ENCODE results near the gene FRMD3.
A peak's percentile ranks its signal among the peaks of the same experiment; 100 is the strongest.

The FRMD3 gene

GRCh38 chr9:83538172-83538889 is at the start of gene FRMD3:
TSS of gene FRMD3 (minus strand) at chr9:83538401. CDS start at chr9:83538231, 170 bp downstream.
- Histone ChIP-seq H3K4me1 (ENCODE audit: control insufficient read depth, insufficient read depth, low read length) (peaks cover 6% of the 10 kb centered on the region), H3K27me3 (ENCODE audit: control insufficient read depth, insufficient read depth, low read length) (peaks cover 30% of the 10 kb centered on the region), H3K36me3 (ENCODE audit: control insufficient read depth, insufficient read depth, low read length) (no peaks in the 10 kb centered on the region), H3K9me3 (ENCODE audit: control insufficient read depth, low read length) (no peaks in the 10 kb centered on the region), H3K9ac (ENCODE audit: low read length) (peak within 1 kb of the TSS; percentile 26), H3K4me3 (ENCODE audit: low read length) (peak within 1 kb of the TSS; percentile 34)

- H3K27me3 ChIP-seq (ENCODE audit: control insufficient read depth, insufficient read depth, low read length): no peaks in the 10 kb centered on the region
- no peaks in the 10 kb centered on the region for H3K4me1 ChIP-seq (ENCODE audit: control insufficient read depth, insufficient read depth, low read length)
- H3K36me3 ChIP-seq (ENCODE audit: control insufficient read depth, insufficient read depth, low read length): no peaks in the 10 kb centered on the region
- H3K9me3 ChIP-seq (ENCODE audit: control insufficient read depth, low read length): no peaks in the 10 kb centered on the region
- no peak overlapping the region for H3K9ac ChIP-seq (ENCODE audit: low read length)
- H3K4me3 ChIP-seq (ENCODE audit: low read length): no peak overlapping the region
Measured at GRCh38 chr9:83584995-83585394, 46.8 kb upstream of the FRMD3 start.

- Histone ChIP-seq H3K36me3 (ENCODE audit: control insufficient read depth, insufficient read depth, low read length) (no peaks in the 10 kb centered on the region), H3K4me3 (ENCODE audit: low read length) (no peak overlapping the region), H3K9ac (ENCODE audit: low read length) (no peak overlapping the region), H3K27me3 (ENCODE audit: control insufficient read depth, insufficient read depth, low read length) (no peaks in the 10 kb centered on the region), H3K4me1 (ENCODE audit: control insufficient read depth, insufficient read depth, low read length) (no peaks in the 10 kb centered on the region), H3K9me3 (ENCODE audit: control insufficient read depth, low read length) (no peaks in the 10 kb centered on the region)
Measured at GRCh38 chr9:83583151-83584014, 45.2 kb upstream of the FRMD3 start.

GRCh38 chr9:83582029-83582428 is 43.8 kb upstream of the FRMD3 start:
- Histone ChIP-seq H3K9me3 (ENCODE audit: control insufficient read depth, low read length) (no peaks in the 10 kb centered on the region), H3K4me3 (ENCODE audit: low read length) (no peak overlapping the region), H3K36me3 (ENCODE audit: control insufficient read depth, insufficient read depth, low read length) (no peaks in the 10 kb centered on the region), H3K27me3 (ENCODE audit: control insufficient read depth, insufficient read depth, low read length) (no peaks in the 10 kb centered on the region), H3K9ac (ENCODE audit: low read length) (no peak overlapping the region), H3K4me1 (ENCODE audit: control insufficient read depth, insufficient read depth, low read length) (no peaks in the 10 kb centered on the region)

GRCh38 chr9:83574482-83574881 is 36.3 kb upstream of the FRMD3 start:
- no peak overlapping the region for H3K4me3 ChIP-seq (ENCODE audit: low read length)
- no peak overlapping the region for H3K9ac ChIP-seq (ENCODE audit: low read length)
- H3K9me3 ChIP-seq (ENCODE audit: control insufficient read depth, low read length): no peaks in the 10 kb centered on the region
- no peaks in the 10 kb centered on the region for H3K27me3 ChIP-seq (ENCODE audit: control insufficient read depth, insufficient read depth, low read length)
- no peaks in the 10 kb centered on the region for H3K36me3 ChIP-seq (ENCODE audit: control insufficient read depth, insufficient read depth, low read length)
- no peaks in the 10 kb centered on the region for H3K4me1 ChIP-seq (ENCODE audit: control insufficient read depth, insufficient read depth, low read length)

GRCh38 chr9:83572524-83572923 is 34.3 kb upstream of the FRMD3 start:
- Histone ChIP-seq H3K9ac (ENCODE audit: low read length) (no peak overlapping the region), H3K4me1 (ENCODE audit: control insufficient read depth, insufficient read depth, low read length) (no peaks in the 10 kb centered on the region), H3K9me3 (ENCODE audit: control insufficient read depth, low read length) (no peaks in the 10 kb centered on the region), H3K4me3 (ENCODE audit: low read length) (no peak overlapping the region), H3K36me3 (ENCODE audit: control insufficient read depth, insufficient read depth, low read length) (no peaks in the 10 kb centered on the region), H3K27me3 (ENCODE audit: control insufficient read depth, insufficient read depth, low read length) (no peaks in the 10 kb centered on the region)

GRCh38 chr9:83570359-83570758 is 32.2 kb upstream of the FRMD3 start:
- H3K9me3 ChIP-seq (ENCODE audit: control insufficient read depth, low read length): no peaks in the 10 kb centered on the region
- no peak overlapping the region for H3K4me3 ChIP-seq (ENCODE audit: low read length)
- H3K9ac ChIP-seq (ENCODE audit: low read length): no peak overlapping the region

GRCh38 chr9:83569326-83569725 is 31.1 kb upstream of the FRMD3 start:
- Histone ChIP-seq H3K36me3 (ENCODE audit: control insufficient read depth, insufficient read depth, low read length) (no peaks in the 10 kb centered on the region), H3K9ac (ENCODE audit: low read length) (no peak overlapping the region), H3K4me1 (ENCODE audit: control insufficient read depth, insufficient read depth, low read length) (no peaks in the 10 kb centered on the region), H3K9me3 (ENCODE audit: control insufficient read depth, low read length) (no peaks in the 10 kb centered on the region), H3K4me3 (ENCODE audit: low read length) (no peak overlapping the region), H3K27me3 (ENCODE audit: control insufficient read depth, insufficient read depth, low read length) (no peaks in the 10 kb centered on the region)

More at GRCh38 chr9:83570359-83570758, 32.2 kb upstream of the FRMD3 start:
- H3K27me3 ChIP-seq (ENCODE audit: control insufficient read depth, insufficient read depth, low read length): no peaks in the 10 kb centered on the region
- H3K4me1 ChIP-seq (ENCODE audit: control insufficient read depth, insufficient read depth, low read length): no peaks in the 10 kb centered on the region
- H3K36me3 ChIP-seq (ENCODE audit: control insufficient read depth, insufficient read depth, low read length): no peaks in the 10 kb centered on the region

- H3K4me1 ChIP-seq (ENCODE audit: control insufficient read depth, insufficient read depth, low read length): no peaks in the 10 kb centered on the region
- H3K36me3 ChIP-seq (ENCODE audit: control insufficient read depth, insufficient read depth, low read length): no peaks in the 10 kb centered on the region
- H3K9me3 ChIP-seq (ENCODE audit: control insufficient read depth, low read length): no peaks in the 10 kb centered on the region
- no peak overlapping the region for H3K9ac ChIP-seq (ENCODE audit: low read length)
- H3K27me3 ChIP-seq (ENCODE audit: control insufficient read depth, insufficient read depth, low read length): no peaks in the 10 kb centered on the region
- H3K4me3 ChIP-seq (ENCODE audit: low read length): no peak overlapping the region
Measured at GRCh38 chr9:83563360-83563759, 25.2 kb upstream of the FRMD3 start.

- no peaks in the 10 kb centered on the region for H3K9me3 ChIP-seq (ENCODE audit: control insufficient read depth, low read length)
- no peak overlapping the region for H3K9ac ChIP-seq (ENCODE audit: low read length)
- H3K4me1 ChIP-seq (ENCODE audit: control insufficient read depth, insufficient read depth, low read length): no peaks in the 10 kb centered on the region
- no peaks in the 10 kb centered on the region for H3K36me3 ChIP-seq (ENCODE audit: control insufficient read depth, insufficient read depth, low read length)
- no peaks in the 10 kb centered on the region for H3K27me3 ChIP-seq (ENCODE audit: control insufficient read depth, insufficient read depth, low read length)
- no peak overlapping the region for H3K4me3 ChIP-seq (ENCODE audit: low read length)
Measured at GRCh38 chr9:83560169-83560826, 22.1 kb upstream of the FRMD3 start.

GRCh38 chr9:83557771-83558170 is 19.6 kb upstream of the FRMD3 start:
- Histone ChIP-seq H3K4me1 (ENCODE audit: control insufficient read depth, insufficient read depth, low read length) (no peaks in the 10 kb centered on the region), H3K9me3 (ENCODE audit: control insufficient read depth, low read length) (no peaks in the 10 kb centered on the region), H3K27me3 (ENCODE audit: control insufficient read depth, insufficient read depth, low read length) (no peaks in the 10 kb centered on the region), H3K9ac (ENCODE audit: low read length) (no peak overlapping the region), H3K36me3 (ENCODE audit: control insufficient read depth, insufficient read depth, low read length) (no peaks in the 10 kb centered on the region), H3K4me3 (ENCODE audit: low read length) (no peak overlapping the region)

- no peaks in the 10 kb centered on the region for H3K36me3 ChIP-seq (ENCODE audit: control insufficient read depth, insufficient read depth, low read length)
- no peaks in the 10 kb centered on the region for H3K4me1 ChIP-seq (ENCODE audit: control insufficient read depth, insufficient read depth, low read length)
- no peaks in the 10 kb centered on the region for H3K27me3 ChIP-seq (ENCODE audit: control insufficient read depth, insufficient read depth, low read length)
- no peaks in the 10 kb centered on the region for H3K9me3 ChIP-seq (ENCODE audit: control insufficient read depth, low read length)
- H3K9ac ChIP-seq (ENCODE audit: low read length): no peak overlapping the region
- H3K4me3 ChIP-seq (ENCODE audit: low read length): no peak overlapping the region
Measured at GRCh38 chr9:83557317-83557716, 19.1 kb upstream of the FRMD3 start.

Data from mucosa of stomach (tissue), 1 donor.